IMR-90 (cell line): ENCODE measurements around the gene TCF12. TPM values are rescaled to one million over a fixed set of nuclear protein-coding genes. Genes with fewer than 3 reads are reported as not detected.

ENCODE experiments used
- ATAC-seq: fragments of 200-7000 bp; cut with Tn5 transposase; 2 replicates; pipeline ENCODE4 v1.9.1; 2020; ENCODE audit warnings: low read depth, mild to moderate bottlenecking, moderate library complexity
- BruUV-seq: library from RNA; stranded (reverse); fragments of 400-500 nt; replicated peaks from 2 replicates; lab custom pipeline; 2021; lab: Mats Ljungman, UMichigan
- CTCF ChIA-PET: fragments of 300-600 bp; formaldehyde crosslinking; extraction: SDS; loops from one replicate; lab custom pipeline; 2021; ENCODE audit warnings: antibody characterized with exemption; lab: Yijun Ruan, JAX
- POLR2A ChIA-PET: fragments of 300-600 bp; sonication (Branson Sonifier 250); formaldehyde crosslinking; loops from one replicate; lab custom pipeline; 2022; ENCODE audit warnings: antibody characterized with exemption; ENCODE audit not compliant: unreplicated experiment; lab: Charles Lee
- DNase-seq: peaks from one replicate; pipeline ENCODE4 v3.0.0; 2013
- H2AFZ ChIP-seq: replicated peaks from 2 replicates; pipeline ENCODE3; 2013; ENCODE audit warnings: low read length, mild to moderate bottlenecking; ENCODE audit not compliant: poor library complexity
- H2AK5ac ChIP-seq: 2 replicates; pipeline ENCODE4 v1.6.1; 2013; ENCODE audit warnings: low read depth, low read length, inconsistent platforms
- H2AK9ac ChIP-seq: replicated peaks from 2 replicates; pipeline ENCODE3; 2013; ENCODE audit warnings: mild to moderate bottlenecking, low read depth, low read length, moderate library complexity; ENCODE audit not compliant: poor library complexity
- H2BK120ac ChIP-seq: 2 replicates; pipeline ENCODE4 v1.6.1; 2013; ENCODE audit warnings: low read depth, low read length, inconsistent platforms
- H2BK15ac ChIP-seq: 3 replicates; pipeline ENCODE4 v1.6.1; 2013; ENCODE audit warnings: low read depth, low read length, inconsistent platforms
- H2BK20ac ChIP-seq: 2 replicates; pipeline ENCODE4 v1.6.1; 2013; ENCODE audit warnings: low read depth, mild to moderate bottlenecking, inconsistent platforms, low read length, moderate library complexity
- H2BK5ac ChIP-seq: 2 replicates; pipeline ENCODE4 v1.6.1; 2013; ENCODE audit warnings: mild to moderate bottlenecking, low read depth, low read length, inconsistent platforms; ENCODE audit not compliant: poor library complexity, severe bottlenecking
- H3K14ac ChIP-seq: replicated peaks from 2 replicates; pipeline ENCODE4 v1.6.1; 2013; ENCODE audit warnings: low read depth, low read length, inconsistent platforms
- H3K18ac ChIP-seq: 2 replicates; pipeline ENCODE4 v1.6.1; 2013; ENCODE audit warnings: low read depth, low read length, control low read depth
- H3K23ac ChIP-seq: 2 replicates; pipeline ENCODE4 v1.6.1; 2013; ENCODE audit warnings: low read depth, low read length, inconsistent platforms
- H3K27ac ChIP-seq: 2 replicates; pipeline ENCODE4 v1.5.1; 2013; ENCODE audit warnings: mild to moderate bottlenecking, control low read depth, low read length; ENCODE audit not compliant: insufficient read depth
- H3K27me3 ChIP-seq: 2 replicates; pipeline ENCODE4 v1.6.1; 2013; ENCODE audit warnings: low read length; ENCODE audit not compliant: control insufficient read depth, insufficient read depth
- H3K36me3 ChIP-seq: 2 replicates; pipeline ENCODE4 v1.6.1; 2013; ENCODE audit warnings: low read length, mixed read lengths; ENCODE audit not compliant: control insufficient read depth, insufficient read depth
- H3K4ac ChIP-seq: 2 replicates; pipeline ENCODE4 v1.6.1; 2013; ENCODE audit warnings: low read depth, low read length, inconsistent platforms
- H3K4me1 ChIP-seq: 2 replicates; pipeline ENCODE4 v1.6.1; 2013; ENCODE audit warnings: low read length, mixed read lengths; ENCODE audit not compliant: control insufficient read depth, insufficient read depth
- H3K4me2 ChIP-seq: 2 replicates; pipeline ENCODE4 v1.6.1; 2013; ENCODE audit warnings: low read depth, mild to moderate bottlenecking, control low read depth, low read length, moderate library complexity
- H3K4me3 ChIP-seq: 2 replicates; pipeline ENCODE4 v1.5.1; 2013; ENCODE audit warnings: low read depth, mild to moderate bottlenecking, control low read depth, low read length, moderate library complexity; ENCODE audit not compliant: insufficient read depth
- H3K56ac ChIP-seq: 2 replicates; pipeline ENCODE4 v1.6.1; 2013; ENCODE audit warnings: low read length, inconsistent platforms; ENCODE audit not compliant: insufficient read depth; ENCODE audit errors: extremely low read depth
- H3K79me1 ChIP-seq, 2 experiments: 2 replicates each; pipeline ENCODE4 v1.6.1; 2013; ENCODE audit warnings: low read length in 2 of 2, inconsistent platforms in 1 of 2, low read depth in 1 of 2
- H3K9ac ChIP-seq: 2 replicates; pipeline ENCODE4 v1.6.1; 2013; ENCODE audit warnings: low read depth, low read length, control low read depth
- H3K9me1 ChIP-seq: 2 replicates; pipeline ENCODE4 v1.6.1; 2013; ENCODE audit warnings: low read length, inconsistent platforms; ENCODE audit not compliant: insufficient read depth
- H3K9me3 ChIP-seq: 2 replicates; pipeline ENCODE4 v1.6.1; 2013; ENCODE audit warnings: low read length; ENCODE audit not compliant: control insufficient read depth, insufficient read depth
- H4K20me1 ChIP-seq: 2 replicates; pipeline ENCODE4 v1.6.1; 2013; ENCODE audit warnings: low read length, inconsistent platforms; ENCODE audit not compliant: insufficient read depth
- H4K5ac ChIP-seq: 2 replicates; pipeline ENCODE4 v1.6.1; 2013; ENCODE audit warnings: mild to moderate bottlenecking, low read depth, low read length, control low read depth
- H4K8ac ChIP-seq, 2 experiments: 2 replicates each; pipeline ENCODE4 v1.6.1; 2013; ENCODE audit warnings: low read depth in 2 of 2, low read length in 2 of 2, control low read depth in 1 of 2, inconsistent platforms in 1 of 2
- H4K91ac ChIP-seq: 2 replicates; pipeline ENCODE4 v1.6.1; 2013; ENCODE audit warnings: low read depth, low read length, inconsistent platforms; ENCODE audit not compliant: insufficient read depth
- BHLHE40 ChIP-seq: fragments of 150-350 bp; IDR thresholded peaks from 2 replicates; pipeline ENCODE4 v1.6.1; 2016; ENCODE audit warnings: mild to moderate bottlenecking, low read depth, low read length
- CEBPB ChIP-seq: IDR thresholded peaks from 2 replicates; pipeline ENCODE4 v1.6.1; 2012; ENCODE audit warnings: low read depth, low read length, improper control_type of control experiment
- CHD1 ChIP-seq: IDR thresholded peaks from 2 replicates; pipeline ENCODE4 v1.6.1; 2012; ENCODE audit warnings: low read depth, low read length, improper control_type of control experiment
- CTCF ChIP-seq: conservative IDR thresholded peaks from 2 replicates; pipeline ENCODE4 v1.5.1; 2012; ENCODE audit warnings: mild to moderate bottlenecking, low read depth, low read length, improper control_type of control experiment
- ELK1 ChIP-seq: fragments of 150-350 bp; IDR thresholded peaks from 2 replicates; pipeline ENCODE4 v1.6.1; 2016; ENCODE audit warnings: low read depth, mild to moderate bottlenecking, low read length, moderate library complexity, borderline replicate concordance
- FOS ChIP-seq: fragments of 150-350 bp; IDR thresholded peaks from 2 replicates; pipeline ENCODE4 v1.6.1; 2016; ENCODE audit warnings: low read depth, low read length
- MAFK ChIP-seq: IDR thresholded peaks from 2 replicates; pipeline ENCODE4 v1.6.1; 2012; ENCODE audit warnings: low read depth, low read length, improper control_type of control experiment
- MAZ ChIP-seq: IDR thresholded peaks from 2 replicates; pipeline ENCODE4 v1.6.1; 2012; ENCODE audit warnings: low read depth, mild to moderate bottlenecking, low read length, improper control_type of control experiment, moderate library complexity, borderline replicate concordance
- MXI1 ChIP-seq: IDR thresholded peaks from 2 replicates; pipeline ENCODE4 v1.6.1; 2012; ENCODE audit warnings: low read depth, mild to moderate bottlenecking, low read length, moderate library complexity, borderline replicate concordance
- NFE2L2 ChIP-seq: fragments of 150-350 bp; IDR thresholded peaks from 2 replicates; pipeline ENCODE4 v1.6.1; 2016; ENCODE audit warnings: low read depth, mild to moderate bottlenecking, low read length
- POLR2A ChIP-seq: IDR thresholded peaks from 2 replicates; pipeline ENCODE4 v1.6.1; 2012; ENCODE audit warnings: mild to moderate bottlenecking, low read depth, low read length
- RAD21 ChIP-seq: IDR thresholded peaks from 2 replicates; pipeline ENCODE4 v1.6.1; 2012; ENCODE audit warnings: low read length, improper control_type of control experiment
- RCOR1 ChIP-seq: IDR thresholded peaks from 2 replicates; pipeline ENCODE4 v1.6.1; 2012; ENCODE audit warnings: mild to moderate bottlenecking, low read length, improper control_type of control experiment; ENCODE audit not compliant: insufficient replicate concordance
- RFX5 ChIP-seq: IDR thresholded peaks from 2 replicates; pipeline ENCODE4 v1.8.0; 2012; ENCODE audit warnings: low read depth, mild to moderate bottlenecking, low read length, moderate library complexity
- SMC3 ChIP-seq: fragments of 150-350 bp; IDR thresholded peaks from 2 replicates; pipeline ENCODE4 v1.6.1; 2016; ENCODE audit warnings: low read depth, mild to moderate bottlenecking, antibody characterized with exemption, low read length, moderate library complexity
- USF2 ChIP-seq: fragments of 150-350 bp; IDR thresholded peaks from 2 replicates; pipeline ENCODE4 v1.6.1; 2017; ENCODE audit warnings: mild to moderate bottlenecking, antibody characterized with exemption, low read length, low read depth
- WGBS, 2 experiments: methylation state at CpG; one replicate each; pipeline versions ENCODE4 v1.1.5 to v1.1.7; 2013; ENCODE audit warnings: missing lambda C conversion rate in 2 of 2; ENCODE audit not compliant: insufficient read length in 1 of 2; ENCODE audit errors: extremely low coverage in 2 of 2; 5-methylcytosine and 5-hydroxymethylcytosine counted together
- dilution Hi-C: fragments of 300-500 bp; cut with HindIII; formaldehyde crosslinking; loops from one replicate; pipeline ENCODE4 v1.14.3; 2018; ENCODE audit warnings: low sequenced_read_pairs; ENCODE audit not compliant: unreplicated experiment
- in situ Hi-C: fragments of 300-500 bp; cut with MboI; formaldehyde crosslinking; loops from 3 replicates; pipeline ENCODE4 v1.14.3; 2019; ENCODE audit warnings: low sequenced_read_pairs, inconsistent platforms, mixed read lengths
- intact Hi-C: fragments of 100-400 bp; cut with micrococcal nuclease; formaldehyde crosslinking; loops from 2 replicates; pipeline ENCODE4 v1.10.0; 2022
- polyA plus RNA-seq, 3 experiments: library from polyadenylated mRNA; depleted of rRNA; stranded (reverse); fragments of >200 nt; gene quantifications; 2 replicates each; pipeline ENCODE4 v1.2.3, GENCODE V29; 2012; ENCODE audit warnings: low replicate concordance in 1 of 3
- total RNA-seq: library from RNA; depleted of rRNA; stranded (reverse); fragments of >200 nt; gene quantifications from 2 replicates; pipeline ENCODE4 v1.2.3, GENCODE V29; 2012

Gene TCF12
- total and polyA plus RNA-seq, 2 of the 4 experiments (the other 2 are of a cell fraction): 79.4 to 160 TPM

- Histone ChIP-seq H2AK5ac (no peak overlapping the region), H2AFZ (no peak overlapping the region), H2BK120ac (no peak overlapping the region), H2BK20ac (no peak overlapping the region), H3K27ac (no peak overlapping the region), H3K23ac (no peak overlapping the region), H4K91ac (no peak overlapping the region), H3K27me3 (no peaks in the 10 kb centered on the region), H3K9me3 (no peaks in the 10 kb centered on the region), H2AK9ac (no peak overlapping the region), H3K79me1 (peaks cover 34 to 73% of the 10 kb centered on the region in 2 experiments), H2BK15ac (no peak overlapping the region), H3K4me1 (peaks cover 5% of the 10 kb centered on the region; the same call in 1 of the 2 replicates), H3K4ac (no peak overlapping the region), H3K36me3 (no peaks in the 10 kb centered on the region), H2BK5ac (no peak overlapping the region), H3K4me2 (no peak overlapping the region), H3K9me1 (no peaks in the 10 kb centered on the region; the same call in 1 of the 2 replicates), H3K14ac (no peak overlapping the region), H3K18ac (no peak overlapping the region), H3K4me3 (no peak overlapping the region), H3K9ac (no peak overlapping the region), H4K5ac (no peak overlapping the region), H4K20me1 (peaks cover 47% of the 10 kb centered on the region), H4K8ac (no peak overlapping the region), H3K56ac (no peak overlapping the region)
- POLR2A ChIA-PET: no interaction called here
- no TSS peak for BruUV-seq
- ATAC-seq (no peak), DNase-seq (no peak)
- dilution Hi-C loops (no loop called here), intact Hi-C loops (no loop called here), in situ Hi-C loops (no loop called here)
- TF ChIP-seq RCOR1: no peak
- no peak for TF ChIP-seq MAZ
- TF ChIP-seq CTCF: no peak
- TF ChIP-seq POLR2A: no peak
- TF ChIP-seq BHLHE40: no peak
- no peak for TF ChIP-seq CHD1
- no peak for TF ChIP-seq SMC3
- no peak for TF ChIP-seq FOS
- no peak for TF ChIP-seq CEBPB
- TF ChIP-seq NFE2L2: no peak
- no peak for TF ChIP-seq ELK1
- no peak for TF ChIP-seq RFX5
- TF ChIP-seq RAD21: no peak
- TF ChIP-seq MAFK: no peak
- TF ChIP-seq MXI1: no peak
- no peak for TF ChIP-seq USF2
- CTCF ChIA-PET: interaction anchor here (0.6 to 1.2 kb wide), 2 partner anchors 9 to 28 kb away, joined by 3 read pairs; no protein-coding TSS in a partner anchor
- WGBS, 2 experiments: no CpG with 5 or more reads among the region's 1 CpG
These were observed 112.6 kb downstream of the TCF12 start for GRCh38 chr15:57031082-57031481.
